ENCODE results near the gene SPATA31C2.

GRCh38 chr9:88085476-88085875 lies 52.8 kb downstream of the SPATA31C2 start:
- TF ChIP-seq CTCF (IDR thresholded peaks at IDR 0.05; ENCODE audit: insufficient read depth, low read depth, low read length): no peak
- no peak for TF ChIP-seq EZH2 (IDR thresholded peaks at IDR 0.05; ENCODE audit: insufficient read depth, low read length)

Data from astrocyte (in vitro differentiated cells and primary cell).